ENCODE data around the gene AOPEP.

Gene AOPEP

GRCh38 chr9:94904806-94905205 lies 178.3 kb downstream of the AOPEP start:
- no peak for DNase-seq

GRCh38 chr9:94905606-94906005 lies 179.1 kb downstream of the AOPEP start:
- DNase-seq, result no peak

DNA sequence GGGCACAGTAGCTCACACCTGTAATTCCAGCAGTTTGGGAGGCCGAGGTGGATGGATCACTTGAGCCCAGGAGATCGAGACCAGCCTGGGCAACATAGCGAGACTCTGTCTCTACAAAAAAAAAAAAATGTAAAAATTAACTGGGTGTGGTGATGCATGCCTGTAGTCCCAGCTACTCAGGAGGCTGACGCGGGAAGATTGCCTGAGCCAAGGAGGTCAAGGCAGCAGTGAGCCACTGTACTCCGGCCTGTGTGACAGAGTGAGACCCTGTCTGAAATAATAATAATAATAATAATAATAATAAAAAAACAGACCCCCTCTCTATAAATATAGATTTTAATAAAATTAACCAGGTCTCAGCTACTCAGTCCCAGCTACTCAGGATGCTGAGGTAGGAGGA lies 179.7 kb downstream of the AOPEP start:
- DNase-seq, result no peak

- DNase-seq, result no peak
Measured at GRCh38 chr9:94906713-94907112, 180.2 kb downstream of the AOPEP start.

- DNase-seq, result no peak
Measured at GRCh38 chr9:94907264-94907936, 180.9 kb downstream of the AOPEP start.

- no peak for DNase-seq
Measured at GRCh38 chr9:94908011-94908563, 181.6 kb downstream of the AOPEP start.

GRCh38 chr9:94908583-94909249 lies 182.2 kb downstream of the AOPEP start:
- no peak for DNase-seq

- no peak for DNase-seq
Measured at GRCh38 chr9:94909250-94909894, 182.9 kb downstream of the AOPEP start.

DNA sequence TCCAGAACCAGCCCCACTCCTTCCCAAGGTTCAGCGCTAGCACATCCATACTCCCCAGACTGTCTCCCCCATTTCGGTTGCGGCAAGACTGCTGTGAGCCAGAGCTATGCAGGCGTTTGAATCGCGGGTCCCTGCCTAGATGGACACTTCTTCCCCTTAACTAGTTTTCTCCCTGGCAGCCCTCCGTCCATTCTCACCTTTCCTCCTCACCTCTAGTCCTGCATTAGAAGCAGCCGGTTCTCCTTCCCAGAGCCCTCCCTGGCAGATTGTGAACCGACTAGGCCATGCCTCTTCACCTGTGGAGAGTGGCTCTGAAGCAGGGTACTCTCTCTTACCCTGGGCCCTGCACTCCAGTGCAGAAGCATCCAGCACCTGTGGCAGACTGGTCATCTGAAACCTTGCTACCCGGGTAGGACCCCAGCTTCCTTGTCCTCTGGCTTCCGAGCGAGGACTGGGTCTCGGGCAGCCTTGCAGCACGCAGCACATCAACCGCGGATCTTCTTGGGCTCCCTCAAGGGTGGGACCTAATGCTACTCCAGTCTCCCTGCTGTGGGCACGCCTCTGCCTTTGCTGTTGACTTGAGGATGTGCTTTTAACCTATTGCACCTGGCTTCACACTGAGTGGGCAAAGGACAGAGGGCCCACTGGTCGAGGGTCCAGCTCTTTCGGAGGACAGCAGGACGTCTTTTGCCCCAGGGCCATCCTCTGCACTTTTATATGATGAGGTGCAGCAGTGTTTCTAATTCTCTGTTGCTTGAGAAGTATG lies 183.6 kb downstream of the AOPEP start:
- DNase-seq, result no peak

DNA sequence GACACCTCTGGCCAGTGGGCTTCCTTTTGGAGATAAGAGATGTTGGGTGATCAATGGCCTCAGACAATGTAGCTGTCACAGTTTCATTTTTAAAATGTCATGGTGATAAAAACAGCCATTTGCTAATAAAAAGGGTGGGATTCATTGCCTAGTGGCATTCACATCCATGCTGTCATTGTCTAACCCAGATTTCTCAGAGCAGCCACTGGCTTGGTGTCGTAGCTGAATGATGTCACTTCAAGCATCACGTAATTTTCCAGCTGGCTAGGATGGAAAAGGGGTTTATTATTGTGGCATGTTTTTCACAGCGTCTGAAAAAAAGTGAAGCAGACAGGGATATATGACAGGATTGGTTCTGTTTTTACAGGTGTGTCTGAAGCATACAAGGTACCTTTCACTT lies 184.7 kb downstream of the AOPEP start:
- DNase-seq, result no peak

GRCh38 chr9:94911986-94912635 lies 185.6 kb downstream of the AOPEP start:
- DNase-seq, result no peak

- DNase-seq, result no peak
Measured at GRCh38 chr9:94912700-94913249, 186.3 kb downstream of the AOPEP start.

GRCh38 chr9:94913550-94913949 lies 187.1 kb downstream of the AOPEP start:
- DNase-seq, result no peak

DNA sequence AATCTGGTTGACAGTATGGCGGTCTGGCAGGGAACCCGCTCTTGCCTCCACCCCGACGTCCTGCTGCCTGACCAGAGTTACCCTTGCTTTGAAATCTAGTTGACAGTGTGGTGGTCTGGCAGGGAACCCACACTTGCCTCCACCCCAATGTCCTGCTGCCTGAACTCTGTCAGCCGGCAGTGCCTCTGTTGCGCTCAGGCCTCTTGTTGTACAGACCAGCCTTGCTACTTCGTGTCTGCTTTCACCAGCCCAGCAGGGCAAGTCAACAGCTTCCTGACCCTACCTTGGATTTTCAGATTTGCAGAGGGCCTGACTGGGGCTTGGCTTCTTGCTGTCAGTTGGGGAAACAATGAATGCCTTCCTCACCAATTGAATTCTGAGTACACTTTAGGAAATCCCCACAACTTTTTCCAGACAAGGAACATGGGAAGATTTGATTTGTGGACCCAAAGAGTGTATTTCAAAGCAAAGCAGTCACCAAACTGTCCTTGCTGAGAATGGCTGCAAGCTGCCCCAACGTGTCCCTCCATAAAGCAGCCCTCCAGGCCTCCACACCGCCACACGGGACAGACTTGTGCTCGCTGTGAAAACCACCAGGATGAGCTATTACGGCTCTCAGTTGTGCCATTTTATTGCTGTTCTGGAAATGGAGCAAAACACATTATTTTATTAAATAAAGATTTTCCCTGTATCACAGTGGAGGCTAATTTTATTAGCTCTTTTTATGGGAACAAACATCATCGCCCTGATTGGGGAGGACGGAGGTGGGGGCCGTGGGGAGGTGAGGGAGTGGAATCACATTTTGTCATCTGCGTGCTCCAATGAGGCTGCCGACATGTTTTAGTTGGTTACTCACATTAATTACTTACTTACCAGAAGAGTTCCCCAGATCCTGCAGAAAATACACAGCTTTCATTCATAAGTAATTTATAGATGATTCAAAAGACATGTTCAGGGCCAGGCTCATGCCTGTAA lies 189.3 kb downstream of the AOPEP start:
- no peak for DNase-seq

- DNase-seq, result no peak
Measured at GRCh38 chr9:94916956-94917355, 190.5 kb downstream of the AOPEP start.

GRCh38 chr9:94918038-94918753 lies 191.7 kb downstream of the AOPEP start:
- no peak for DNase-seq

GRCh38 chr9:94919376-94920098 lies 193.0 kb downstream of the AOPEP start:
- no peak for DNase-seq

DNA sequence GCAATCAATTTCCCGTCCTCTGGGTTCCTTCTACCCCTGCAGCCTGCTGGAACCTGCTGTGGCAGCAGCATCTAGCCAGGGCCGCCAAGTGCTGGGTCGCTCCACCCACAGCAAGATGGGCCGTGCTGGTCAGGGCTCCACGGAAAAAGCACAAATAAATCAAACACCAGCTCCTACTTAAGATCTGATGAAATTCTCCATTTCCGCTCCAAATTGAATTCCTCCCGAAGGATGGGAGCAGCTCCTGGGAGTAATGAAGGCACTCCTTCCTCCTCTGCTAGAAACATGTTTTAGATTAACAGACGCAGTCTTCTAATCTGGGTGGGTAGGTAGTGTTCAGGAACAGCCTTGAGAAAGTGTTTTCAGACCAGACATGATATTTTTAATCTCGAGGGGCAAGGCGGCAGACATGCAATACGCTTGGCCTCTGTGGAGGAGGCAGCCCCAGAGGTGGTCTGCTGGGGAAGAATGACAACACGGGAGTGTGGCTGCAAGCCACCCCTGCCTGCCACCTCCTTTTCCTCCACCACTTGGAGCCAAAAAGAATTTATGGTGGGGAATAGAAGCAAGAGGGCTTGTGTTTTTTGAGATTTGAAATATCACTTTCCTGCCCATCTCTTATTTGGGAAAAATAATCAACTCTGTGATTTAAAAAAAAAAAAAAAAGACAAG lies 194.1 kb downstream of the AOPEP start:
- no peak for DNase-seq

- no peak for DNase-seq
Measured at GRCh38 chr9:94921092-94921471, 194.6 kb downstream of the AOPEP start.

Measured in RPMI8226 (cell line).